ENCODE measurements around the gene ZGRF1.
"Not testable (repeated sequence)": the region's sequence is repeated elsewhere in the genome, so short reads cannot be mapped to it uniquely, and the experiment has no call there.

ZGRF1 gene

GRCh38 chr4:112646632-112647537 is 10.2 kb upstream of the ZGRF1 start:
- ATAC-seq: no peak
- Mint-ChIP-seq H3K4me1 (peaks cover 14% of the 10 kb centered on the region), H3K27ac (no peak overlapping the region)

GRCh38 chr4:112645541-112646329 is 9.0 kb upstream of the ZGRF1 start:
- peaks cover 26% of the 10 kb centered on the region for H3K4me1 Mint-ChIP-seq
- no peak overlapping the region for H3K4me3 Mint-ChIP-seq
- ATAC-seq (no peak), DNase-seq (no peak)
- H3K27me3 Mint-ChIP-seq: no peaks in the 10 kb centered on the region
- no peaks in the 10 kb centered on the region for H3K9me3 Mint-ChIP-seq
- no peak overlapping the region for H3K27ac Mint-ChIP-seq

More at GRCh38 chr4:112646632-112647537, 10.2 kb upstream of the ZGRF1 start:
- Mint-ChIP-seq H3K9me3 (no peaks in the 10 kb centered on the region), H3K27me3 (no peaks in the 10 kb centered on the region), H3K4me3 (no peak overlapping the region)
- DNase-seq: no peak

GRCh38 chr4:112644595-112645535 is 8.2 kb upstream of the ZGRF1 start:
- not testable (repeated sequence) for H3K4me3 Mint-ChIP-seq, H3K9me3 Mint-ChIP-seq, H3K27ac Mint-ChIP-seq, DNase-seq, H3K27me3 Mint-ChIP-seq, ATAC-seq
- H3K4me1 Mint-ChIP-seq: peaks cover 29% of the 10 kb centered on the region

GRCh38 chr4:112642526-112642925 is 5.8 kb upstream of the ZGRF1 start:
- Mint-ChIP-seq H3K27ac (no peak overlapping the region), H3K9me3 (no peaks in the 10 kb centered on the region), H3K27me3 (no peaks in the 10 kb centered on the region), H3K4me1 (peaks cover 33% of the 10 kb centered on the region), H3K4me3 (no peak overlapping the region)
- no peak for ATAC-seq
- no peak for DNase-seq

- Mint-ChIP-seq H3K9me3 (no peaks in the 10 kb centered on the region), H3K4me1 (peaks cover 32% of the 10 kb centered on the region), H3K27me3 (no peaks in the 10 kb centered on the region), H3K27ac (no peak overlapping the region), H3K4me3 (no peak overlapping the region)
- ATAC-seq (no peak), DNase-seq (no peak)
Observed at GRCh38 chr4:112637552-112637866, 800 bp upstream of the ZGRF1 start.

GRCh38 chr4:112633477-112634235 is 3.1 kb downstream of the ZGRF1 start:
- Mint-ChIP-seq H3K9me3 (no peaks in the 10 kb centered on the region), H3K4me3 (no peak overlapping the region), H3K4me1 (peaks cover 11% of the 10 kb centered on the region), H3K27me3 (no peaks in the 10 kb centered on the region), H3K27ac (no peak overlapping the region)
- DNase-seq (peak in 1 of 2 donors; percentile 2), ATAC-seq (no peak)

- ATAC-seq (no peak), DNase-seq (no peak)
- Mint-ChIP-seq H3K27ac (no peak overlapping the region), H3K4me3 (no peak overlapping the region), H3K27me3 (no peaks in the 10 kb centered on the region), H3K9me3 (no peaks in the 10 kb centered on the region), H3K4me1 (no peaks in the 10 kb centered on the region)
Observed at GRCh38 chr4:112626228-112626627, 10.5 kb downstream of the ZGRF1 start.

GRCh38 chr4:112616984-112617383 is 19.7 kb downstream of the ZGRF1 start:
- Mint-ChIP-seq H3K4me1 (no peaks in the 10 kb centered on the region), H3K27ac (no peak overlapping the region), H3K9me3 (no peaks in the 10 kb centered on the region), H3K27me3 (no peaks in the 10 kb centered on the region), H3K4me3 (no peak overlapping the region)
- DNase-seq (no peak), ATAC-seq (no peak)

- not testable (repeated sequence) for H3K9me3 Mint-ChIP-seq, H3K27ac Mint-ChIP-seq, DNase-seq, H3K4me1 Mint-ChIP-seq, ATAC-seq, H3K27me3 Mint-ChIP-seq, H3K4me3 Mint-ChIP-seq
Observed at GRCh38 chr4:112612814-112613213, 23.9 kb downstream of the ZGRF1 start.

- H3K4me3 Mint-ChIP-seq: no peak overlapping the region
- no peak for ATAC-seq
- H3K4me1 Mint-ChIP-seq: no peaks in the 10 kb centered on the region
- no peak overlapping the region for H3K27ac Mint-ChIP-seq
- no peaks in the 10 kb centered on the region for H3K27me3 Mint-ChIP-seq
- H3K9me3 Mint-ChIP-seq: no peaks in the 10 kb centered on the region
- no peak for DNase-seq
Observed at GRCh38 chr4:112604589-112604988, 32.1 kb downstream of the ZGRF1 start.

GRCh38 chr4:112594993-112595392 is 41.7 kb downstream of the ZGRF1 start:
- H3K4me1 Mint-ChIP-seq: no peaks in the 10 kb centered on the region
- no peaks in the 10 kb centered on the region for H3K27me3 Mint-ChIP-seq
- ATAC-seq (no peak), DNase-seq (no peak)
- H3K27ac Mint-ChIP-seq: no peak overlapping the region
- no peak overlapping the region for H3K4me3 Mint-ChIP-seq
- peaks cover 0 to 9% of the 10 kb centered on the region in 2 donors for H3K9me3 Mint-ChIP-seq

- peaks cover 0 to 9% of the 10 kb centered on the region in 2 donors for H3K9me3 Mint-ChIP-seq
- DNase-seq (no peak), ATAC-seq (no peak)
- no peak overlapping the region for H3K27ac Mint-ChIP-seq
- no peak overlapping the region for H3K4me3 Mint-ChIP-seq
- H3K27me3 Mint-ChIP-seq: no peaks in the 10 kb centered on the region
- H3K4me1 Mint-ChIP-seq: peaks cover 6% of the 10 kb centered on the region
Observed at GRCh38 chr4:112593438-112594133, 43.1 kb downstream of the ZGRF1 start.

- Mint-ChIP-seq H3K4me3 (no peak overlapping the region), H3K9me3 (peaks cover 0 to 9% of the 10 kb centered on the region in 2 donors), H3K4me1 (peaks cover 6% of the 10 kb centered on the region), H3K27me3 (no peaks in the 10 kb centered on the region), H3K27ac (no peak overlapping the region)
- DNase-seq (no peak), ATAC-seq (no peak)
Observed at GRCh38 chr4:112592717-112593116, 44.0 kb downstream of the ZGRF1 start.

GRCh38 chr4:112591593-112591992 is 45.1 kb downstream of the ZGRF1 start:
- Mint-ChIP-seq H3K27me3 (no peaks in the 10 kb centered on the region), H3K27ac (no peak overlapping the region), H3K9me3 (peaks cover 0 to 9% of the 10 kb centered on the region in 2 donors)

More at GRCh38 chr4:112591593-112591992, 45.1 kb downstream of the ZGRF1 start:
- Mint-ChIP-seq H3K4me1 (peaks cover 6% of the 10 kb centered on the region), H3K4me3 (no peak overlapping the region)
- DNase-seq: no peak
- no peak for ATAC-seq
